ENCODE results near the gene SH3BP5.

The SH3BP5 gene

DNA sequence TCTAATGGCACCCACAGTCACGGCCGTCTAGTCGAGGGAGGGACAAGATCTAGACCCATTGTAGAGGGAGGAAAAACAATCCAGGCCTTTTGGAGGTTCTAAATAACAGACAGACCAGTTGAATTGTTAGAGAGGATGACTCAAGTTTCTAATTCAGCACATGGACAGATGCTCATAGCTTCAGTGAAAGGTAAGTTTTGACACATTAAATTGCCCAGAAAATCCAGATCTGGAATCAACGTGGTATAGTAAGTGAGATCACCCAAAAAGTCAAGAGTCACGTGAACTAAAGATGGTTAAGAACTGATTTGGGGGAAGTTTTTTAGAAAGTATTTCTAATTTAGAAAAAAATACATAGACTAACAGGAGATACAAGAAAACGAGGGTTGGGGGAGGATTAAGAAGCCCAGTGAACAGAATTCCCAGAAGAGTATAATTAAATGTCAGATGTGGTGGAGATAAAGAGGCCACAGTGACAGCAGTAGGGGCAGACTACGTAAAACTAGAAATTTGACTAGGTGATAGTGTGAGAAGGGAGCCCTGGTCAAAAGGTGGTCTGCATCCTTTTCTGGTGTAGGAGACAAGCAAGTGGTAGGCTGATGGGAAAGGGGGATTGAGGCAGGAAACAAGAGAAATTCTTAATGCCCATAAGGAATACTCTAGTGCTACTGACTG, 79.2 kb downstream of the SH3BP5 start:
- no peak for DNase-seq (ENCODE audit: low read depth, low spot score)

DNA sequence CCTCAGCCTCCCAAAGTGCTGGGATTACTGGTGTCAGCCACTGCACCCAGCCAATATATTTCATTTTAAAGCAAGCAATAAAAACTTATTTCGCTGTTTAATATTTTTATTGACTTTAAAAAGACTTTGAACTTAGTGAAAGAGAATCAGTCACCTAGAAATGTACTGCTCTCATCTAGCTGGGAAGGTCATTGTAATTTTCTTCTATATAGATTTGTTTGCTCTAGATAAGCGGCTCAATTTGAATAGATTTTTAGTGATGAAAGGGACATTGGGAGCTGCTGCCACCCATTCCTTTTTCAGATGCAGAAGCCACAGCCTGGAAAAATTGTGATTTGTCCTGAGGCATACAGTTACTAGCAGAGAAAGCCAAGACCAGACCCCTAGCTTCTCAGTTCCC, 86.2 kb downstream of the SH3BP5 start:
- no peak for DNase-seq (ENCODE audit: low read depth, low spot score)

DNA sequence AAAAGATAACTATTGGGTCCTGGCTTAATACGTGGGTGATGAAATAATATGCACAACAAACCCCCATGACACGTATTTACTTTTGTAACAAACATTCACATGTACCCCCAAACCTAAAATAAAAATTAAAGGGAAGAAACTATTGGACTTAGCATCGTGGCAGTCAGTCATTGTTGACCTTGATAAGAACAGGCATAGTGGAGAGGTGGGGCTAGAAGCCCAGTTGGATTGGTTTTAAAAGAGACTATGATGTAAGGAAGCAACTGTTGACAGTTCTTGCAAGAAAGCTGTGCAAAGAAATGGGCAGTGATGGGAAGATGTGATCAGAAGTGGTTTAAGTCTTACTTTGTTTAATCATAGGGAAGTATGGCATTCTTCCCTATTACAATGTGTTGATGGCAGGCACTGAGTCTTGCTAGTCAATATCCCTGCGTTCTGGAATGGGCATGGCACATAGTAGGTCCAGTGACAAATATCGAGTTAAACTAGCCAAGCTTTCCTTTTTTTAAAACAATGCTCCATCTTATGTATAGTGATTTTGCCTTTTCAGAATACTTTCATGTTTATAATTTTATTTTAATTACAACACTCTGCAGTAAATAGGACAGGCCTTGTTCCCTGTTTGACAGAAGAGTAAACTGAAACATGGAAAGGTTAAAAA, 88.4 kb downstream of the SH3BP5 start:
- no peak for DNase-seq (ENCODE audit: low read depth, low spot score)

DNA sequence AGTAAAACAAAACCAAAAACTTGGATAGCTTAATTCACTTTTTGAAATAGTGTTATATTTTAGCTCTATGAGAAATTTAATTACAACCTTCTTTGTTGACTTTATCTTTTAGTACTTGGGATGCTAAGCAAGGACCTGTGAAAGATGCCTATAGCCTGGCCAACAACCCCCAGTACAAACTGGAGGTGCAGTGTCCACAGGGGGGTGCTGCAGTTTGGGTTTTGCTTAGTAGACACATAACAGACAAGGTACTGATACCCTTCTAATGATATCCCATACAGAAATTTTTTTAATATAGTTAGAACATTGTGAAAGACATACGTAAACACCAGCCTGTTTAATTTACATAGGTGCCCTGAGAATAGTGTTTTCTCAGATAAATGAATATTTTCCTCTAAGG, 91.0 kb downstream of the SH3BP5 start:
- DNase-seq (ENCODE audit: low read depth, low spot score), result no peak

DNA sequence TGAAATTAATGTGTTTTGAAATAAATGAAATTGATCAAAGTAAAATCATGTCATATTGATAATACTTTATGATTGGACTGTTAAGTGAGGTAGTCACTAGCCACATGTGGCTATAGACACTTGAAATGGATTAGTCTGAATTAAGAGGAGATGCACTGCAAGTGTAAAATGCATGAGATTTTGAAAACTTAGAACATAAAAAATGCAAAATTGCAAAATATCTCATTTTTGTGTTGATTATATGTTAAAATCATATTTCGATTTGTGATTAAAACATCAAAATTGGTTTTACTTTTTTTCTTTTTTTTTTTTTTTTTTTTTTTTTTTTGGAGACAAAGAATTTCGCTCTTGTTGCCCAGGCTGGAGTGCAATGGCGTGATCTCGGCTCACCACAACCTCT, 103.1 kb downstream of the SH3BP5 start:
- DNase-seq (ENCODE audit: low read depth, low spot score), result no peak

DNA sequence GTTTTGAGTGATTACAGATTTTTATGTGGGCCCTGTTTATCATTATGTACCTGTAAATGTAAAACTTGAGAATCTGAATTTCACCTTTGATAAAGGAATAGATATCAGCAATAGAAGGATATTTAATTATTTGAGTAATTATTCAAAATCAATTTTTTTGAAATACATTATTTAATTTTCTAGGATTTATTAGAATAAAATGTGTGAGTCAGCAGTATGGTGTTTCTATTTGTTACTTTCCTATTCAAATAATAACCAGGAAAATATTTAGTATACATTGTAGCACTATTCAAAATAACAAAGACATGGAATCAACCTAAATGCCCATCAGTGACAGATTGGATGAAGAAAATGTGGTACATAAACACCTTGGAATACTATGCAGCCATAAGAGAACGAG, 104.2 kb downstream of the SH3BP5 start:
- no peak for DNase-seq (ENCODE audit: low read depth, low spot score)

DNA sequence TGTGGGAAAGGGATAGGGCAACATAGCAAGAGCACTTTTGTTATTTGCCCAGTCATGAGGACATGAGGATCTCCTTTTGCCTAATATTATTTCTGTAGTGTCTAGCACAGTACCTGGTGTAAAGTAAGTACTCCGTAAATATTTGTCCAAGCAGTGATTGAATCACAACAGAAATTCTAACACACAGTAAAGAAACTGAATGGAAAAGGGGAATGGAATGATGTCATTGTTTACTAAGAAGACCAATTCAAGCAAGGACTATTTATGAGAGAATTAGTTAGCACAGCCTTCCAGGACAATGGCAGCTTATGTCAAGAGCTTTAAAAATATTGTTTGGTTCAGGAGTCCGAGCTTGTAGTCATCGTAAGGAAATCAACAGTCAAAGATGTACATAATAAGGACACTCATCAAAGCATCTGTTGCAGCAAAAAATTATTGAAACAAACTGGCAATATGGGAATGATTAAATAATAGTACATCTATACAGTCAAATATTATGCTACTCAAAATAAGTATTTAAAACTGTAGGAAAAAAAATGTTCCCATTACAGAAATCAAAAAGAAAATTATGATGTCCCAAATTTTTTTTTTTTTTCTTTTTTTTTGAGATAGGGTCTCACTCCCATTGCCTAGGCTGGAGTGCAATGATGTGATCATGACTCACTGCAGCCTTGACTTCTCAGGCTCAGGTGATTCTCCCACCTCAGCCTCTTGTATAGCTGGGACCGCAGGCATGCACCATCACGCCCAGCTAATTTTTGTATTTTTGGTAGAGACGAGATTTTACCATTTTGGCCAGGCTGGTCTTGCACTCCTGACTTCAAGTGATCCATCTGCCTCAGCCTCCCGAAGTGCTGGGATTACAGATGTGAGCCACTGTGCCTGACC, 108.5 kb downstream of the SH3BP5 start:
- no peak for DNase-seq (ENCODE audit: low read depth, low spot score)

DNA sequence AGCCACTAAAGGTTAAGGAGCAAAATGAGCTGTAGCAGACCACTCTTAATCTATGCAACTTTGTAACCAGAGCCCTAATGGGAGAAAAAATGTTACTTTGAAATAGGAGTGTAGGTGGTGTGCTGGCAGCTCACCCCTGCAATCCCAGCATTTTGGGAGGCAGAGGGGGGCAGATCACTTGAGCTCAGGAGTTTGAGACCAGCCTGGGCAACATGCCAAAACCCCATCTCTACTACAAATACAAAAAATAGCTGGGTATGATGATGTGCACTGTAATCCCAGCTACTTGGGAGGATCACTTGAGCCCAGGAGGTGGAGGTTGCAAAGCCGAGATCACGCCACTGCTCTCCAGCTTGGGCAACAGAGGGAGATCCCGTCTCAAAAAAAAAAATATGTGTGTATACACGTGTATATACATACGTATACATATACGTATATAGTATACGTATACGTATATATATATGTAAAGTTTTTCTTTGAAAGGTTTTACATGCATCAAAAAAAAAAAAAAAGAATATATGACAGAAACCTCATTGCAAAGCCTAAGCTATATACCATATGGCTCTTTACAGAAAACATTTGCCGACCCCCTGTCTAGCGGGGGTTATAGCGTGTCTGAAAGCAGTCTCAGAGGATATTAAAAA, 110.7 kb downstream of the SH3BP5 start:
- no peak for DNase-seq (ENCODE audit: low read depth, low spot score)

DNA sequence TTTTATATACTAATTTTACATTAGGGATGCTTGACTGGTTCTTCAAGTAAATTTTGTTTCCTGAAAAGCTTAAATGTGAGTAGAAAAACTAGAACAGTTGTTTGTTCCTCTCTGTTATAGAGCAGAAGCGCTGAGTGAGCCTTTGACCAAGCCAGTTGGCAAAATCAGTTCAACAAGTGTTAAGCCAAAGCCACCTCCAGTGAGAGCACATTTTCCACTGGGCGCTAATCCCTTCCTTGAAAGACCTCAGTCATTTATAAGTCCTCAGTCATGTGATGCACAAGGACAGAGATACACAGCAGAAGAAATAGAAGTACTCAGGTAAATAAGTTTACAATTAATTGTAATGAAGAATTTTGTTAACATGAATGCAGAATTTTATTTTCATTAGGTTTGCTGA, 111.7 kb downstream of the SH3BP5 start:
- DNase-seq (ENCODE audit: low read depth, low spot score), result no peak

DNA sequence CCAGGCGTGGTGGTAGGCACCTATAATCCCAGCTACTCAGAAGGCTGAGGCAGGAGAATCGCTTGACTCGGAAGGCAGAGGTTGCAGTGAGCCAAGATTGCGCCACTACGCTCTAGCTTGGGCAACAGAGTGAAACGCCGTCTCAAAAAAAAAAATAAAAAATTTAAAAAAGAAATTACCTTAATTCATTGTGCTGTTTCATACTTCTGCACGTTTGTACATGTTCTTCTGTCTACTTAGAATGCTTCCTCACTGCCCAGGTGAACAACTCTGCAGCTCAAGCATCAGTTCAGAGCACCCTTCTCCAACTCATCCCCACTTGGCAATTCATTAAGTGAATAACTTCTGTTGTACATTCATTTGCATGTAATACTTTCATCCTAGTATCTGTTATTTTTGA, 112.3 kb downstream of the SH3BP5 start:
- DNase-seq (ENCODE audit: low read depth, low spot score), result no peak

DNA sequence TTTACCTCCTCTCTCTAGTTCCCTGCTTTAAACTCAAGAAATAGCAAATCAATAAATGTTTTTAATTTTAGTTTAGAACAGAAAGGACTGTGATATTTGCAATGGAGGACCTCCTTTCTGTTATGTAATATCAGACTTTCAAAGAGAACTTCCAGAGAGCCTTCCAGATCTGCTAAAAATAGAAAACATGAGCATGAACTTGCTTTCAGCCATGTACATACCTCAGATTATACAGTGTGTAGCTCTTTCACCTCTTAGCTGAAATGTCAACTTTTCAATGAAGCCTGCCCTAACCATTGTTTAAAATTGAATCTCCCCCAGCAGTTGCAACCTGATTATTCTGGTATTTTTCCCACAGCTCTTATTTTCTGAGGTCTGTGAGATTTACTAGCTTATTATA, 113.7 kb downstream of the SH3BP5 start:
- DNase-seq (ENCODE audit: low read depth, low spot score), result no peak

DNA sequence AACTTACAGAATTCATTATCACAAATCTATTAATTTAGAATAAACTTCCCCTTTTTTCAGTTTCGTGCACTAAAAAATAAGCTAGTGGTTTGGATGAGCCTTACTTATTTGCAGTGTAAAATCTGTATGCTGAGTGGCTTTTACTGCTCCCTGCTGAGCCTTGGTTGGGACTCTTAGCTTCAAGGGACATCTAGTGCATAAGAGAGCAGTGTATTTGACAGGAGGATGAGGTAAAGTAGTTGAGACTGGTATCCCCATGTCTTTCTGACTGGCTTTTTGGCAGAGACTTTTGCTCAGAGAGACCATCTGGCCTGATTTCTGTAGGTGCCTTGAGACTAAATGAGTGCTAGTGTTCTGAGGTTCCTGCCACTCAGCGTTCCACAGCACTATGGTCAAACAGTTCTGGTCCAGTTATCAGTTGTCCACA, 114.5 kb downstream of the SH3BP5 start:
- DNase-seq (ENCODE audit: low read depth, low spot score), result no peak

DNA sequence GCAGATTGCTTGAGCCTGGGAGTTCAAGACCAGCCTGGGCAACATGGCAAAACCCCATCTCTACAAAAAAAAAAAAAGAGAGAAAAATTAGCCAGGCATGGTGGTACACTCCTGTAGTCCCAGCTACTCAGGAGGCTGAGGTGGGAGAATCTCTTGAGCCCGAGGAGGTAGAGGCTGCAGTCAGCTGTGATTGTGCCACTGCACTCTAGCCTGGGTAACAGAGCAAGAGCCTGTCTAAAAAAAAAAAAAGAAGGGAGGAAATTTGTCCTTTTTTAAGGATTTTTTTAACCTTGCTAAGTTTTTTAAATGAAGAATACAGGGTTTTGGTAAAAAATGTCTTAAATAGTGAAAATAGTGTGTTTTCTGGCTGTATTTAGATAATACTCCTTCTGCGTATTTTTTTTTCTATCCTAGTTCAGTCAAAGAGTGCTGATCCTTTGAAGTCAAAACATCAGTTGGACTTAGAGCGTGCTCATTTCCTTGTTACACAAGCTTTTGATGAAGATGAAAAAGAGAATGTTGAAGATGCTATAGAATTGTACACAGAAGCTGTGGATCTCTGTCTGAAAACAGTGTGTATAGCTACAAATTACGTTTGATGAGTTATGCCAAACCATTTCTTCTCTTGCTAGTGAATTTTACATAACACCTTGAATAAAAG, 115.2 kb downstream of the SH3BP5 start:
- no peak for DNase-seq (ENCODE audit: low read depth, low spot score)

DNA sequence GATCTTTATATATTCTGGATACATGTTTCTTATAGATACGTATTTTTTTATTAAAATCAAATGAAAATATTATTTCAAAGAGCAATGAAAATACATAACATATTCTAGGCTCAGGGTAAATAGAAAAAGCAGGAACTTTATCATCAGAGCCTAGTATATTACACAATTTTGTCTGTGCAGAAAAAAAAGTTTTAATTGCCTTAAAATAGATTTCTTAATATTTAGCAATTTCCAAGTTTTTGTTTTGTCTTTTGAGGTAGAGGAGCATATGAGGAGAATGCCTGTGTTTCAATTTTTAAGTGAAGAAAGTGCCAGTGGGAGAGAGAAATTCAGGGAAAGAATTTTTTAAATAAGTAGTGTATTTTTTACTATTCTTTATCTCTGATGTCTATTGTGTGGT, 115.9 kb downstream of the SH3BP5 start:
- no peak for DNase-seq (ENCODE audit: low read depth, low spot score)

DNA sequence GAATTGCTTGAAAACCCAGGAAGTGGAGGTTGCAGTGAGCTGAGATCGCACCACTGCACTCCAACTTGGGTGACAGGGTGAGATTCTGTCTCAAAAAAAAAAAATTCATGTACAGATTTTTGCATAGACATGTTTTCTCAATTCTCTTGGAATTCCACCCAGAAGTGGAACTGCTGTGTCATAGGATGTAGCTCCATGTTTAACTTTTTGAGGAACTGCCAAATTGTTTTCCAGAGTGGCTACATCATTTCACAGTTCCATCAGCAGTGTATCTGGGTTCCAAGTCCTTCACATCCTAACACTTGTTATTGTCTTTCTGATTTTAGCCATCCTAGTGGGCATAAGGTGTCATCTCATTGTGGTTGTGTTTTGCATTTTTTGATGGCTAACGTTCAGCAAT, 116.4 kb downstream of the SH3BP5 start:
- DNase-seq (ENCODE audit: low read depth, low spot score), result no peak

DNA sequence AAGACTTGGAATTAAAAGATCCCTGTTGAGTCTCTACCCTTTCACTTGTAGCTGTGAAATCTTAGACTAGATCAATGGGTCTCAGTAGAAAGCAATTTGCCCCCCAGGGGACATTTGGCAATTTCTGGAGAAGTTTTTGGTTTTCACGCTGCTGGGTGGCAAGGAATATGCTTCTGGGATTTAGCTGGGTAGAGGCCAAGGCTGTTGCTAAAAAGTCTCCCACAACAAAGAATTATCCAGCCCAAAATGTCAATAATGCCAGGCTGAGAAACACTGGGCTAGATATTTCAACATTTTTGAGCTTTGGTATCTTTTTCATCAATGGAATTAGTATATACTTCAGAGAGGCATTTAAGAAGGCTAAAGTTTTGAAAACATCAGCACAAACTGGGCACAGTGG, 117.6 kb downstream of the SH3BP5 start:
- no peak for DNase-seq (ENCODE audit: low read depth, low spot score)

DNA sequence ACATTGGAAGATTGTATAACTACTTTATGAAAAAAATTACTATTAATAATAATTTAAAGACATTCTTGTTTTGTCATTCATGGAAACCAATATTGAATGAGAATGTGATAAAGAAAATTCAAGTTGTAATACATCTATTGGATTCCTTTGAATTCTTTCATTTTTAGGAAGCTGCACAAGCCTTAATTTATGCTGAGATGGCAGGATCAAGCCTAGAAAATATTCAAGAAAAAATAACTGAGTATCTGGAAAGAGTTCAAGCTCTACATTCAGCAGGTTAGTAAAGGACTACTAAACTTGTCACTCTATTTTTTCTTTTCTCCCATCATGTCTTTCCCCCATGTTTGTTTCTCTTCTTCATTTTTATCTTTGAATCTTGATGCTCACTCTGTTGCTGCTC, 120.4 kb downstream of the SH3BP5 start:
- no peak for DNase-seq (ENCODE audit: low read depth, low spot score)

DNA sequence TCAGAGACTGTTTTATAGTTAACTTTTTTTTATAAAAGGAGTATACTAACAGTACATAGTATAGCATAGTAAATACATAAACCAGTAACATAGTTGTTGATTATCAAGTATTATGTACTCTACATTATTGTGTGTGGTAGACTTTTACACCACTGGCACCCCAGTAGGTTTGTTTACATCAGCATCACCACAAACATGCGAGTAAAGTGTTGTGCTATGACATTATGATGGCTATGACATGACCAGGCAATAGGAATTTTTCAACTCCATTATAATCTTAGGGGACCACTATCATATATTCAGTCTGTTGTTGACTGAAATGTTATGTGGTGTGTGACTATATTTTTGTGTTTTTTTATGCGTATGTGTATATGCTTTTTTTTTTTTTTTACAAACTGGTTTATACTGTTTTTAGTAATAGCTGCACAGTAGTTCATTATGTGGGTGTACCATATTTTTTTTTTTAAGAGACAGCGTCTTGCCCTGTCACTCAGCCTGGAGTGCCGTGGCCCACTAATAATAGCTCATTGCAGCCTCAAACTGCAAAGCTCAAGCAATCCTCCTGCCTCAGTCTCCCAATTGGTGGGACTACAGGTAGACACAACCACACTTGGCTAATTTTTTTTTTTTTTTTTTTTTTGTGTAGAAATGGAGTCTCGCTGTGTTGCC, 124.4 kb downstream of the SH3BP5 start:
- DNase-seq (ENCODE audit: low read depth, low spot score), result no peak

DNA sequence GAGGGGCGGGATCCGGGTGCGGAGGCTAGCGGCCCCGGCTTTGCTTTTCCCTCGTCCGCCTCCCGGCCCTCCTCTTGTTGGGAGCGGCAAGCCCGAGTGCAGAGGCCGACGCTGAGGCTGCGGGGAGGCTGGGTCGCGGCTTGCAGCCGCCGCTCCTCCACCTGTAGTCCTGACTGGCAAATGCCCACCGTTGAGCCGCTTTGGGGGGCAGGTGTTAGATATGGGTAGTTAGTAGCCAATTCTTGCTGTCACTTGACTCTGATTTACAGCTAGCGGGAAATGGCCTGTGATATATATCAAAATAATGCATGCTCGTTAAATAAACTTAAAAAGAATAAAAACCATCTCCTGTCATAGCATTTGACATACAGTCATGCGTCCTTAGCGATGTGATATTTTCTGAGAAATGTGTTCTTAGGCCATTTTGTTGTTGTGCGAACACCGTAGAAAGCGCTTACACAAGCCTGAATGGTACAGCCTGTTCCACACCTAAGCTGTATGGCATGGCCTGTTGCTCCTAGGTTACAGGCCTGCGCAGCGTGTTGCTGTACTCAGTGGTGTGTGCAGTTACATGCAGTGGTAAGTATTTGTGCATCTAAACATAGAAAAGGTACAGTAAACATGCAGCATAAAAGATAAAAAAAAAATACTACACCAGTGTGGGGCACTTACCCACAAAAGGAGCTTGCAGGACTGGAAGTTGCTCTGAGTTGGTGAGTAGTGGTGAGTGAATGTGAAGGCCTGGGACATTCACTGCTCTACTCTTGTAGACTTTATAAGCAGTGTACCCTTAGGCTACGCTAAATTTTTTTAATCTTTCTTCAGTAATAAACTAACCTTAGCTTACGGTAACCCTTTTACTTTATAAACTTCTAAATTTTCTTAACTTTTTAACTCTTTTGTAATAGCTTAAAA, 125.5 kb downstream of the SH3BP5 start:
- no peak for DNase-seq (ENCODE audit: low read depth, low spot score)

Data from smooth muscle cell of the brain vasculature (primary cell).